K562 (cell line): Measurements from ENCODE around the gene FCRL4. TPM values are rescaled to one million over a fixed set of nuclear protein-coding genes. Genes with fewer than 3 reads are reported as not detected.

Experiments
- ATAC-seq: fragments of 200-7000 bp; cut with Tn5 transposase; 3 replicates; pipeline ENCODE4 v1.9.1; 2020; ENCODE audit warnings: moderate library complexity
- BruUV-seq: library from RNA; stranded (reverse); fragments of 400-500 nt; replicated peaks from 2 replicates; lab custom pipeline; 2021; lab: Mats Ljungman, UMichigan
- CTCF ChIA-PET: fragments of 300-600 bp; formaldehyde crosslinking; extraction: SDS; loops from one replicate; lab custom pipeline; 2021; ENCODE audit warnings: low intra/inter-chr PET ratio; lab: Yijun Ruan, JAX
- POLR2A ChIA-PET: fragments of 300-600, 350-650 bp; sonication (Branson Sonifier 250); formaldehyde crosslinking; extraction: SDS; loops from one replicate; lab custom pipeline; 2021; ENCODE audit warnings: antibody characterized with exemption, inconsistent platforms; lab: Yijun Ruan, JAX
- DNase-seq, 4 experiments: peaks; one replicate each; pipeline versions ENCODE4 v3.0.0 to v3.0.0-alpha.2; 2011 to 2018; ENCODE audit warnings: low spot score in 3 of 4, mixed read lengths in 3 of 4; ENCODE audit errors: extremely low read depth in 1 of 4
- FAIRE-seq: peaks from 2 replicates; lab custom pipeline; 2011; peaks lifted over from hg19 to GRCh38; lab: Jason Lieb, UNC
- H2AFZ ChIP-seq: 2 replicates; pipeline ENCODE4 v1.6.0; 2011; ENCODE audit warnings: low read depth, low read length, control low read depth, inconsistent platforms
- H3K27ac ChIP-seq: fragments of 200-600 bp; 3 replicates; pipeline ENCODE4 v1.8.0; 2011; ENCODE audit warnings: low read depth, mild to moderate bottlenecking, control low read depth, inconsistent platforms, low read length, moderate library complexity, mixed read lengths; ENCODE audit errors: extremely low read depth
- H3K27me3 ChIP-seq, 2 experiments: fragments of 300-600 bp in 1 of 2; 2 replicates in 1 of 2; 3 replicates in 1 of 2; pipeline versions ENCODE4 v1.6.0 to v1.8.0; 2011; ENCODE audit warnings: inconsistent platforms in 2 of 2, low read length in 2 of 2, mild to moderate bottlenecking in 1 of 2, mixed read lengths in 1 of 2, moderate library complexity in 1 of 2; ENCODE audit not compliant: control insufficient read depth in 2 of 2, insufficient read depth in 2 of 2
- H3K36me3 ChIP-seq: fragments of 300-600 bp; 3 replicates; pipeline ENCODE4 v1.8.0; 2011; ENCODE audit warnings: mild to moderate bottlenecking, low read length, inconsistent platforms; ENCODE audit not compliant: control insufficient read depth, insufficient read depth
- H3K4me1 ChIP-seq, 2 experiments: fragments of 200-600 bp in 1 of 2; replicated peaks in 1 of 2; 2 replicates in 1 of 2; 3 replicates in 1 of 2; pipeline versions ENCODE4 v1.5.1 to v1.8.0; 2011; ENCODE audit warnings: inconsistent platforms in 2 of 2, low read length in 2 of 2, mild to moderate bottlenecking in 1 of 2, mixed read lengths in 1 of 2, moderate library complexity in 1 of 2; ENCODE audit not compliant: control insufficient read depth in 2 of 2, insufficient read depth in 2 of 2
- H3K4me2 ChIP-seq: 2 replicates; pipeline ENCODE4 v1.6.1; 2011; ENCODE audit warnings: low read length, control low read depth, inconsistent platforms, mixed read lengths; ENCODE audit not compliant: insufficient read depth
- H3K4me3 ChIP-seq: fragments of 200-600 bp; sonication (generic), shearing (Covaris generic); 2 replicates; pipeline ENCODE4 v1.5.1; 2016; ENCODE audit warnings: control low read depth, inconsistent platforms
- H3K79me2 ChIP-seq: fragments of 200-600 bp; 3 replicates; pipeline ENCODE4 v1.8.0; 2011; ENCODE audit warnings: low read length, inconsistent platforms; ENCODE audit not compliant: control insufficient read depth, insufficient read depth
- H3K9ac ChIP-seq, 2 experiments: 2 replicates each; pipeline versions ENCODE4 v1.6.0 to v1.6.1; 2011; ENCODE audit warnings: low read depth in 2 of 2, low read length in 2 of 2, control low read depth in 1 of 2, inconsistent platforms in 1 of 2, mild to moderate bottlenecking in 1 of 2, mixed read lengths in 1 of 2; ENCODE audit not compliant: insufficient read depth in 1 of 2
- H3K9me1 ChIP-seq: one replicate; pipeline ENCODE4 v1.6.0; 2011; ENCODE audit warnings: inconsistent platforms, mild to moderate bottlenecking, low read length, moderate library complexity; ENCODE audit not compliant: control insufficient read depth, insufficient read depth
- H3K9me3 ChIP-seq: replicated peaks from 2 replicates; pipeline ENCODE4 v1.5.1; 2011; ENCODE audit warnings: low read depth, low read length, inconsistent platforms; ENCODE audit not compliant: control insufficient read depth, insufficient read depth
- H4K20me1 ChIP-seq: replicated peaks from 2 replicates; pipeline ENCODE4 v1.6.1; 2011; ENCODE audit warnings: low read length, inconsistent platforms, mixed read lengths; ENCODE audit not compliant: control insufficient read depth, insufficient read depth
- DNMT1 ChIP-seq: fragments of 450-650 bp; IDR thresholded peaks from 2 replicates; pipeline ENCODE4 v1.6.1; 2016; ENCODE audit warnings: antibody characterized with exemption, mild to moderate bottlenecking
- FOXJ2 ChIP-seq: fragments of 200-800 bp; sonication (Bioruptor generic); IDR thresholded peaks from 2 replicates; pipeline ENCODE4 v1.6.1; 2016; ENCODE audit warnings: missing genetic modification characterization, missing compliant biosample characterization
- FOXM1 ChIP-seq, 2 experiments: fragments of 450-650 bp in 1 of 2; sonication (generic) in 1 of 2; formaldehyde crosslinking in 1 of 2; IDR thresholded peaks; 2 replicates each; pipeline versions ENCODE4 v1.6.1 to v1.9.0; 2017 to 2022; ENCODE audit warnings: low read depth in 2 of 2, mild to moderate bottlenecking in 2 of 2, missing genetic modification reagents in 1 of 2, moderate library complexity in 1 of 2
- PPARD ChIP-seq: fragments of 250-450 bp; sonication (Bioruptor Pico); IDR thresholded peaks from 2 replicates; pipeline ENCODE4 v1.8.0; 2022; ENCODE audit warnings: inconsistent platforms, mild to moderate bottlenecking, moderate library complexity
- SRF ChIP-seq, 2 experiments: fragments of 250-450, 450-650 bp in 1 of 2; sonication (Bioruptor Pico) in 1 of 2; sonication (generic) in 1 of 2; formaldehyde crosslinking; IDR thresholded peaks; 2 replicates each; pipeline versions ENCODE4 v1.5.0 to v1.5.1; 2020 to 2022; ENCODE audit warnings: mild to moderate bottlenecking in 1 of 2, missing genetic modification reagents in 1 of 2
- ZNF224 ChIP-seq: sonication (generic); formaldehyde crosslinking; IDR thresholded peaks from 2 replicates; pipeline ENCODE4 v1.8.0; 2022; ENCODE audit warnings: mild to moderate bottlenecking, missing genetic modification reagents
- ZNF347 ChIP-seq: fragments of 450-650 bp; formaldehyde crosslinking; IDR thresholded peaks from 2 replicates; pipeline ENCODE4 v1.4.0; 2020; ENCODE audit warnings: low read depth, mild to moderate bottlenecking, moderate library complexity
- ZNF384 ChIP-seq: IDR thresholded peaks from 2 replicates; pipeline ENCODE4 v1.6.1; 2012; ENCODE audit warnings: low read depth, low read length, improper control_type of control experiment
- ZNF431 ChIP-seq: sonication (generic); formaldehyde crosslinking; IDR thresholded peaks from 2 replicates; pipeline ENCODE4 v1.8.0; 2022; ENCODE audit warnings: mild to moderate bottlenecking, missing genetic modification reagents
- ZNF583 ChIP-seq: fragments of 250-450 bp; sonication (Bioruptor Pico); IDR thresholded peaks from 2 replicates; pipeline ENCODE4 v1.4.0; 2020
- ZNF785 ChIP-seq: fragments of 250-450 bp; sonication (Bioruptor Pico); IDR thresholded peaks from 2 replicates; pipeline ENCODE4 v1.4.0; 2020; ENCODE audit warnings: mild to moderate bottlenecking
- ZNF79 ChIP-seq: fragments of 250-450 bp; sonication (Bioruptor Pico); IDR thresholded peaks from 2 replicates; pipeline ENCODE4 v1.4.0; 2020; ENCODE audit warnings: low read depth, mild to moderate bottlenecking, moderate library complexity
- WGBS: fragments of 100-300 bp; shearing (Covaris generic); methylation state at CpG from one replicate; pipeline ENCODE4 v1.1.6; 2016; ENCODE audit warnings: low coverage, mixed read lengths; ENCODE audit not compliant: insufficient coverage; ENCODE audit errors: missing lambda C conversion rate; 5-methylcytosine and 5-hydroxymethylcytosine counted together
- in situ Hi-C: fragments of 300-500 bp; cut with MboI; formaldehyde crosslinking; loops from 4 replicates; pipeline ENCODE4 v1.15.0; 2018; ENCODE audit warnings: inconsistent platforms, mixed read lengths
- intact Hi-C: fragments of 100-400 bp; cut with micrococcal nuclease; formaldehyde crosslinking; loops from 2 replicates; pipeline ENCODE4 v1.14.2; 2022
- polyA plus RNA-seq, 8 experiments: library from polyadenylated mRNA; depleted of rRNA in 4 of 8; stranded (reverse) in 5 of 8; unstranded in 3 of 8; fragments of >200 nt; fragmentation: Nextera tagmentation in 2 of 8; fragmentation: Illumina TruSeq in 1 of 8; extraction: Ambion mirVana in 2 of 8; extraction: Trizol in 1 of 8; gene quantifications; 2 replicates each; pipeline versions ENCODE4 v1.2.1 to v1.2.3, GENCODE V29; 2011 to 2014; ENCODE audit warnings: inconsistent platforms in 1 of 8, missing spikeins in 1 of 8
- total RNA-seq, 7 experiments: library from RNA; depleted of rRNA in 6 of 7; stranded (reverse); fragments of >200 nt in 6 of 7; fragmentation: Illumina TruSeq in 2 of 7; extraction: Trizol in 2 of 7; gene quantifications; 2 replicates each; pipeline versions ENCODE4 v1.2.1 to v1.2.3, GENCODE V29; 2011 to 2021; ENCODE audit warnings: low replicate concordance in 1 of 7
- TF ChIP-seq, protein P1 (sequence below): sonication (generic); formaldehyde crosslinking; IDR thresholded peaks from 2 replicates; pipeline ENCODE4 v1.8.0; 2022; ENCODE audit warnings: mild to moderate bottlenecking, low read depth, missing genetic modification reagents
- TF ChIP-seq, protein P2 (sequence below): fragments of 250-450 bp; sonication (Bioruptor Pico); IDR thresholded peaks from 2 replicates; pipeline ENCODE4 v1.5.0; 2022; ENCODE audit warnings: mild to moderate bottlenecking
- TF ChIP-seq, protein P3 (sequence below): fragments of 450-650 bp; formaldehyde crosslinking; IDR thresholded peaks from 2 replicates; pipeline ENCODE4 v1.4.0; 2020; ENCODE audit warnings: mild to moderate bottlenecking

FCRL4 gene
- total and polyA plus RNA-seq, 9 of the 15 experiments (the other 6 are each of a cell fraction or from before 2014, with no cell fraction given): not detected

DNA sequence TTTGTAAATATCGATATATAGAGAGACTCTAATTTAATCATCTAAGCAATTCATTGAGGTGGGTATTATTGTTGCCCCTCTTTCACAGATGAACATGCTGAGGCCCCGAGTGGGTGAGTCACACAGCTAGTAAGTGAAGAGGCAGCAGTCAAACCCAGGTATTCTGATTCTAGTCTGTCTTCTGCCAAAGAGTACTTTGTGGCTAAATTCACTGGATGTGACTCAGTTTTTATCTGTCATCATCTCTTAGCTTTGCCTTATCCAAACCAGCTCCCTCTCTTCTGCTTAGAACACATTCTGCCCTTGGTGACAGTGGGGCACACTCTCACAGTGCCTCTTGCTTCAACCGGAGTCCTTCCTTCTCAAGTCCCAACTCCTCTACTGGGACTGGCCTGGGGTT, 57.0 kb downstream of the FCRL4 start (continued):
- TF ChIP-seq FOXJ2 (tag): no peak
- no peak for TF ChIP-seq ZNF785 (CRISPR knock-in tag)

DNA sequence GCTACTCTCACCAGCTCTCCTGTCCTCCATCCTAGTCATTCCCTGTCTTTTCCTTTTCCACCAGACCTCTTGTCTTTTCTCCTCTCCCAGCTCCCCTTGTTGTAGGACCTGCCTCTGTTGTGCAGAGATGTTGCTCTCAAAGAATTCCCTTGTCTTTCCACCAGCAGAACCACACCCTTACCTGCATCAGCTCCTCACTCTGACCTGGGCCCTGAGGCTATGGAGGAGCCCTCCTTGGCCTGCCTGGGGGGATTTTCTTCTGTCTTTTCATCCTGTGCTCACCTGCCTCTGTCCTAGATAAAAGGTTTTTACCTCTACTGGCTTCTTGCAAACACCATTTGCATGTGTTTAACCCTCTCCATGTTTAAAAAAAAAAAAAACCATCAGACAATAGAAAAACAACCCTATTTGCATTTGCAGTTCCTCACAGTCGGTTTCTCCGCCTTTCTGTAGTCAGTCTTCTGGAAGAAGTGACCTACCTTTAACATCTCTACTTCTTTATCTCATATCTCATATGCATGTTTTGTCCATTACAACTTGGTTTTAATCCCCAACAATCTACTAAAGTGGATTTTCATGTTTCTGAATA, 57.6 kb downstream of the FCRL4 start:
- Histone ChIP-seq H3K4me3 (no peak overlapping the region), H3K4me2 (no peak overlapping the region), H3K9ac (no peak overlapping the region), H3K36me3 (no peaks in the 10 kb centered on the region), H3K9me3 (no peaks in the 10 kb centered on the region), H3K9me1 (no peaks in the 10 kb centered on the region), H4K20me1 (no peaks in the 10 kb centered on the region), H2AFZ (no peak overlapping the region), H3K27me3 (peaks cover 10 to 24% of the 10 kb centered on the region in 2 experiments; a peak in 3 of 5 replicates), H3K79me2 (no peaks in the 10 kb centered on the region), H3K4me1 (no peaks in the 10 kb centered on the region; a peak in 1 of 5 replicates), H3K27ac (no peak overlapping the region)
- 0% methylated on average over 2 of the region's 2 CpGs for WGBS
- in situ Hi-C loops: no loop called here
- TF ChIP-seq, protein P1, sequence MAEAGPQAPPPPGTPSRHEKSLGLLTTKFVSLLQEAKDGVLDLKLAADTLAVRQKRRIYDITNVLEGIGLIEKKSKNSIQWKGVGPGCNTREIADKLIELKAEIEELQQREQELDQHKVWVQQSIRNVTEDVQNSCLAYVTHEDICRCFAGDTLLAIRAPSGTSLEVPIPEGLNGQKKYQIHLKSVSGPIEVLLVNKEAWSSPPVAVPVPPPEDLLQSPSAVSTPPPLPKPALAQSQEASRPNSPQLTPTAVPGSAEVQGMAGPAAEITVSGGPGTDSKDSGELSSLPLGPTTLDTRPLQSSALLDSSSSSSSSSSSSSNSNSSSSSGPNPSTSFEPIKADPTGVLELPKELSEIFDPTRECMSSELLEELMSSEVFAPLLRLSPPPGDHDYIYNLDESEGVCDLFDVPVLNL (CRISPR knock-in tag): no peak
- TF ChIP-seq FOXM1 (IDR thresholded peaks at IDR 0.05; ENCODE audit: low read depth): no peak
- no peak for TF ChIP-seq FOXM1 (CRISPR knock-in tag; IDR thresholded peaks at IDR 0.05; ENCODE audit: low read depth)
- TF ChIP-seq ZNF347: no peak
- TF ChIP-seq, protein P2, sequence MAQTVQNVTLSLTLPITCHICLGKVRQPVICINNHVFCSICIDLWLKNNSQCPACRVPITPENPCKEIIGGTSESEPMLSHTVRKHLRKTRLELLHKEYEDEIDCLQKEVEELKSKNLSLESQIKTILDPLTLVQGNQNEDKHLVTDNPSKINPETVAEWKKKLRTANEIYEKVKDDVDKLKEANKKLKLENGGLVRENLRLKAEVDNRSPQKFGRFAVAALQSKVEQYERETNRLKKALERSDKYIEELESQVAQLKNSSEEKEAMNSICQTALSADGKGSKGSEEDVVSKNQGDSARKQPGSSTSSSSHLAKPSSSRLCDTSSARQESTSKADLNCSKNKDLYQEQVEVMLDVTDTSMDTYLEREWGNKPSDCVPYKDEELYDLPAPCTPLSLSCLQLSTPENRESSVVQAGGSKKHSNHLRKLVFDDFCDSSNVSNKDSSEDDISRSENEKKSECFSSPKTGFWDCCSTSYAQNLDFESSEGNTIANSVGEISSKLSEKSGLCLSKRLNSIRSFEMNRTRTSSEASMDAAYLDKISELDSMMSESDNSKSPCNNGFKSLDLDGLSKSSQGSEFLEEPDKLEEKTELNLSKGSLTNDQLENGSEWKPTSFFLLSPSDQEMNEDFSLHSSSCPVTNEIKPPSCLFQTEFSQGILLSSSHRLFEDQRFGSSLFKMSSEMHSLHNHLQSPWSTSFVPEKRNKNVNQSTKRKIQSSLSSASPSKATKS (CRISPR knock-in tag): no peak
- no peak for TF ChIP-seq ZNF224 (CRISPR knock-in tag)
- no peak for TF ChIP-seq PPARD (CRISPR knock-in tag)
- TF ChIP-seq ZNF79 (CRISPR knock-in tag): no peak
- TF ChIP-seq, protein P3, sequence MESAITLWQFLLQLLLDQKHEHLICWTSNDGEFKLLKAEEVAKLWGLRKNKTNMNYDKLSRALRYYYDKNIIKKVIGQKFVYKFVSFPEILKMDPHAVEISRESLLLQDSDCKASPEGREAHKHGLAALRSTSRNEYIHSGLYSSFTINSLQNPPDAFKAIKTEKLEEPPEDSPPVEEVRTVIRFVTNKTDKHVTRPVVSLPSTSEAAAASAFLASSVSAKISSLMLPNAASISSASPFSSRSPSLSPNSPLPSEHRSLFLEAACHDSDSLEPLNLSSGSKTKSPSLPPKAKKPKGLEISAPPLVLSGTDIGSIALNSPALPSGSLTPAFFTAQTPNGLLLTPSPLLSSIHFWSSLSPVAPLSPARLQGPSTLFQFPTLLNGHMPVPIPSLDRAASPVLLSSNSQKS (CRISPR knock-in tag): no peak
- TF ChIP-seq ZNF583 (CRISPR knock-in tag): no peak
- no peak for TF ChIP-seq SRF (CRISPR knock-in tag; IDR thresholded peaks at IDR 0.05)
- TF ChIP-seq ZNF431 (CRISPR knock-in tag): no peak
- TF ChIP-seq DNMT1: no peak
- no peak for TF ChIP-seq ZNF384
- ChIA-PET CTCF (no interaction called here), POLR2A (interaction anchor here (0.6 kb wide), 1 partner anchor 353 kb away, joined by 3 read pairs; no protein-coding TSS in a partner anchor)
- intact Hi-C loops: no loop called here
- FAIRE-seq: no peak
- DNase-seq: no peak
- ATAC-seq: no peak
- no TSS peak for BruUV-seq
